ENCODE data around the gene DMWD. TPM values are rescaled to one million over a fixed set of nuclear protein-coding genes. Genes with fewer than 3 reads are reported as not detected.

The DMWD gene
- total RNA-seq = 10 to 100 TPM; 43.1 to 45.8 TPM

GRCh38 chr19:45792470-45793177, at the start of gene DMWD:
DMWD (minus strand) TSS chr19:45792845; CDS start chr19:45792756, 89 bp downstream.
- Mint-ChIP-seq H3K27me3 (peaks cover 18% of the 10 kb centered on the region), H3K9me3 (no peaks in the 10 kb centered on the region), H3K36me3 (peaks cover 33% of the 10 kb centered on the region), H3K4me3 (peak within 1 kb of the TSS; percentile 94), H3K4me1 (ENCODE audit: low read depth) (peaks cover 30% of the 10 kb centered on the region), H3K27ac (peak within 1 kb of the TSS; percentile 79)
- intact Hi-C loops (cut with micrococcal nuclease) = loop anchor here (1.0 to 2.0 kb wide), 3 partner anchors 13 to 75 kb away; partner anchors contain the start of gene SYMPK
- DNase-seq = peak; percentile 100
- ChIA-PET POLR2A (interaction anchor here (0.7 to 1.4 kb wide), 4 partner anchors 13 to 71 kb away, joined by 3 read pairs; partner anchors contain the start of gene SIX5), CTCF (interaction anchor here (0.5 to 2.4 kb wide), 4 partner anchors 23 to 1691 kb away, joined by 3 to 16 read pairs (median 4); partner anchors contain the start of genes KPTN and SIX5)

- POLR2A ChIA-PET = no interaction called here
- no peaks in the 10 kb centered on the region for H3K4me1 Mint-ChIP-seq (ENCODE audit: low read depth)
Measured at GRCh38 chr19:45842198-45842597, 49.6 kb upstream of the DMWD start.

GRCh38 chr19:45834970-45835369, 42.3 kb upstream of the DMWD start:
- intact Hi-C loops (cut with micrococcal nuclease) = no loop called here
- ChIA-PET POLR2A (no interaction called here), CTCF (no interaction called here)
- Mint-ChIP-seq H3K27me3 (no peaks in the 10 kb centered on the region), H3K36me3 (peaks cover 54% of the 10 kb centered on the region), H3K9me3 (peaks cover 3% of the 10 kb centered on the region), H3K27ac (no peak overlapping the region), H3K4me1 (ENCODE audit: low read depth) (no peaks in the 10 kb centered on the region), H3K4me3 (no peak overlapping the region)
- no peak for DNase-seq

More at GRCh38 chr19:45842198-45842597, 49.6 kb upstream of the DMWD start:
- Mint-ChIP-seq H3K9me3 (peaks cover 3% of the 10 kb centered on the region), H3K4me3 (no peak overlapping the region), H3K27ac (no peak overlapping the region), H3K27me3 (no peaks in the 10 kb centered on the region), H3K36me3 (peaks cover 63% of the 10 kb centered on the region)
- no peak for DNase-seq
- CTCF ChIA-PET = interaction anchor here (1.6 kb wide), 1 partner anchor 25 kb away, joined by 11 read pairs; no protein-coding TSS in a partner anchor
- intact Hi-C loops (cut with micrococcal nuclease) = no loop called here

- Mint-ChIP-seq H3K36me3 (peaks cover 45% of the 10 kb centered on the region), H3K4me3 (no peak overlapping the region)
Measured at GRCh38 chr19:45828945-45829344, 36.3 kb upstream of the DMWD start.

GRCh38 chr19:45828523-45828922, 35.9 kb upstream of the DMWD start:
- Mint-ChIP-seq H3K4me1 (ENCODE audit: low read depth) (no peaks in the 10 kb centered on the region), H3K27ac (no peak overlapping the region), H3K9me3 (no peaks in the 10 kb centered on the region), H3K36me3 (peaks cover 43% of the 10 kb centered on the region), H3K4me3 (no peak overlapping the region), H3K27me3 (no peaks in the 10 kb centered on the region)
- DNase-seq = no peak
- POLR2A ChIA-PET = interaction anchor here (1.0 to 1.2 kb wide), 2 partner anchors 10 to 12 kb away, joined by 3 read pairs; no protein-coding TSS in a partner anchor
- intact Hi-C loops (cut with micrococcal nuclease) = no loop called here
- CTCF ChIA-PET = interaction anchor here (1.1 to 2.6 kb wide), 2 partner anchors 10 to 12 kb away, joined by 3 to 9 read pairs; no protein-coding TSS in a partner anchor

More at GRCh38 chr19:45828945-45829344, 36.3 kb upstream of the DMWD start:
- ChIA-PET CTCF (interaction anchor here (1.1 to 2.6 kb wide), 2 partner anchors 12 to 34 kb away, joined by 3 to 9 read pairs; partner anchors contain the start of gene SYMPK), POLR2A (no interaction called here)
- no peaks in the 10 kb centered on the region for H3K27me3 Mint-ChIP-seq
- H3K27ac Mint-ChIP-seq = no peak overlapping the region
- H3K9me3 Mint-ChIP-seq = no peaks in the 10 kb centered on the region
- no peak for DNase-seq
- H3K4me1 Mint-ChIP-seq (ENCODE audit: low read depth) = no peaks in the 10 kb centered on the region
- intact Hi-C loops (cut with micrococcal nuclease) = no loop called here

- Mint-ChIP-seq H3K9me3 (no peaks in the 10 kb centered on the region), H3K27ac (no peak overlapping the region), H3K4me3 (no peak overlapping the region), H3K4me1 (ENCODE audit: low read depth) (no peaks in the 10 kb centered on the region), H3K27me3 (no peaks in the 10 kb centered on the region), H3K36me3 (peaks cover 42% of the 10 kb centered on the region)
- ChIA-PET CTCF (interaction anchor here (1.1 to 2.6 kb wide), 2 partner anchors 9 to 11 kb away, joined by 3 to 9 read pairs; no protein-coding TSS in a partner anchor), POLR2A (interaction anchor here (1.0 to 1.2 kb wide), 2 partner anchors 9 to 11 kb away, joined by 3 read pairs; no protein-coding TSS in a partner anchor)
- intact Hi-C loops (cut with micrococcal nuclease) = no loop called here
- no peak for DNase-seq
Measured at GRCh38 chr19:45827459-45828093, 34.9 kb upstream of the DMWD start.

GRCh38 chr19:45826934-45827333, 34.3 kb upstream of the DMWD start:
- Mint-ChIP-seq H3K4me3 (no peak overlapping the region), H3K27me3 (no peaks in the 10 kb centered on the region), H3K27ac (no peak overlapping the region), H3K9me3 (no peaks in the 10 kb centered on the region), H3K4me1 (ENCODE audit: low read depth) (no peaks in the 10 kb centered on the region), H3K36me3 (peaks cover 40% of the 10 kb centered on the region)
- DNase-seq = no peak
- intact Hi-C loops (cut with micrococcal nuclease) = no loop called here
- ChIA-PET CTCF (interaction anchor here (0.9 kb wide), 1 partner anchor 10 kb away, joined by 4 read pairs; no protein-coding TSS in a partner anchor), POLR2A (no interaction called here)

- POLR2A ChIA-PET = no interaction called here
- DNase-seq = no peak
- CTCF ChIA-PET = interaction anchor here (0.6 to 0.9 kb wide), 2 partner anchors 9 to 102 kb away, joined by 4 to 5 read pairs; no protein-coding TSS in a partner anchor
- Mint-ChIP-seq H3K27me3 (no peaks in the 10 kb centered on the region), H3K4me3 (no peak overlapping the region), H3K36me3 (peaks cover 35% of the 10 kb centered on the region), H3K4me1 (ENCODE audit: low read depth) (no peaks in the 10 kb centered on the region), H3K27ac (no peak overlapping the region), H3K9me3 (no peaks in the 10 kb centered on the region)
- intact Hi-C loops (cut with micrococcal nuclease) = no loop called here
Measured at GRCh38 chr19:45825917-45826893, 33.6 kb upstream of the DMWD start.

GRCh38 chr19:45825263-45825605, 32.6 kb upstream of the DMWD start:
- intact Hi-C loops (cut with micrococcal nuclease) = no loop called here
- ChIA-PET CTCF (no interaction called here), POLR2A (no interaction called here)
- Mint-ChIP-seq H3K27ac (no peak overlapping the region), H3K9me3 (no peaks in the 10 kb centered on the region), H3K27me3 (no peaks in the 10 kb centered on the region), H3K4me1 (ENCODE audit: low read depth) (no peaks in the 10 kb centered on the region), H3K4me3 (no peak overlapping the region), H3K36me3 (peaks cover 33% of the 10 kb centered on the region)
- no peak for DNase-seq

GRCh38 chr19:45824531-45825262, 32.1 kb upstream of the DMWD start:
- Mint-ChIP-seq H3K36me3 (peaks cover 28% of the 10 kb centered on the region), H3K9me3 (no peaks in the 10 kb centered on the region), H3K4me3 (no peak overlapping the region), H3K27me3 (no peaks in the 10 kb centered on the region), H3K27ac (no peak overlapping the region), H3K4me1 (ENCODE audit: low read depth) (no peaks in the 10 kb centered on the region)
- ChIA-PET POLR2A (no interaction called here), CTCF (interaction anchor here (0.9 to 1.4 kb wide), 2 partner anchors 12 to 55 kb away, joined by 3 to 5 read pairs; partner anchors contain the start of gene SIX5)
- DNase-seq = no peak
- intact Hi-C loops (cut with micrococcal nuclease) = no loop called here

GRCh38 chr19:45824041-45824471, 31.4 kb upstream of the DMWD start:
- intact Hi-C loops (cut with micrococcal nuclease) = no loop called here
- Mint-ChIP-seq H3K9me3 (no peaks in the 10 kb centered on the region), H3K4me3 (no peak overlapping the region), H3K27me3 (no peaks in the 10 kb centered on the region), H3K36me3 (peaks cover 23% of the 10 kb centered on the region), H3K4me1 (ENCODE audit: low read depth) (no peaks in the 10 kb centered on the region), H3K27ac (no peak overlapping the region)
- CTCF ChIA-PET = interaction anchor here (0.9 to 1.4 kb wide), 2 partner anchors 11 to 55 kb away, joined by 3 to 5 read pairs; partner anchors contain the start of gene SIX5
- POLR2A ChIA-PET = no interaction called here
- DNase-seq = no peak

Measured in activated CD4-positive, alpha-beta memory T cell treated with anti-CD3 and anti-CD28 coated beads for 36 hours (primary cell).